ENCODE measurements around the gene UBL3.

UBL3 gene

GRCh38 chr13:29850213-29850898, at the start of gene UBL3:
Gene UBL3 (minus strand): TSS chr13:29850617. CDS start chr13:29849538, 1,079 bp downstream.
- peak; percentile 77 to 85 (median 83) for DNase-seq (ENCODE audit: low read depth in 2 of 3, low spot score in 2 of 3)

- no peak for DNase-seq (ENCODE audit: low read depth in 2 of 3, low spot score in 2 of 3)
Measured at GRCh38 chr13:29897102-29897501, 46.7 kb upstream of the UBL3 start.

DNA sequence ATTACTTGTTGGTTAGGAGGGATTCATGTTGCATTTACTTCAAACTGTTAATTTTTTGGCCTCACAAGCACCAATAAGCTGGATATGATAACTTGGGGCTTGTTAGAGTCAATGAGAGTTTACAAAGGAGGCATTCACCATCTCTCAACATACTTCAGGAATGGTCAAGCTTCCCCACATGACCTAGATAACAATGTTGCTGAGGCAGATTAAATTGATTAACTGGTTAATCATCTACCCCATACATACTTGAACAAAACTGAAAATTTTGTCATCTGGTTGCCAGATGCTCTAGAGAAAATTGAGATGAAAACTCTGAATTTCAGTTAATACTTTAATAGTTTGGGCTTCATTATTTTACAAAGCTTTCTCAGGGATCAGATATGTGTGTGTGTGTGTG, 43.0 kb upstream of the UBL3 start:
- DNase-seq (ENCODE audit: low read depth in 2 of 3, low spot score in 2 of 3) = no peak

GRCh38 chr13:29892151-29892550, 41.7 kb upstream of the UBL3 start:
- no peak for DNase-seq (ENCODE audit: low read depth in 2 of 3, low spot score in 2 of 3)

DNA sequence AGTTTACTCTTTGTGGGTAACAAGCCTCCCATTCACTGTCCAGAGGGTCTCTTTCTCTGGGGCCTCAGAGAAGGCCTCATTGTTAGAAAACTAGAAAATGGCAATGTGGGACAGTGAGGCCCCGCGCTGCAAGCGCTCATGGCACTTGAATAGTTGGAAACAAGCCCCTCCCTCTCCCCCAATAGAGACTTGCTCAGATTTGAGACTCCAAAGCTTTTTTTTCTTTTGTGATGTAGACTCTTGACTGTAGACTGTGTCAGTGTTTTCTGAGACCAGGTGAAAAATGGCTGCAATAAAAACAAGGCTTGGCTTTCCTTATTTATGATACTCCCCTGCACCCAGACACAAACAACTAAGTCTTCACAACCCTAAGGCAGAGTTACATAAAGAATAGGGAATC, 38.7 kb upstream of the UBL3 start:
- DNase-seq (ENCODE audit: low read depth in 2 of 3, low spot score in 2 of 3) = no peak

GRCh38 chr13:29888306-29888705, 37.9 kb upstream of the UBL3 start:
- DNase-seq (ENCODE audit: low read depth in 2 of 3, low spot score in 2 of 3) = no peak

GRCh38 chr13:29887686-29888085, 37.3 kb upstream of the UBL3 start:
- DNase-seq (ENCODE audit: low read depth in 2 of 3, low spot score in 2 of 3) = no peak

DNA sequence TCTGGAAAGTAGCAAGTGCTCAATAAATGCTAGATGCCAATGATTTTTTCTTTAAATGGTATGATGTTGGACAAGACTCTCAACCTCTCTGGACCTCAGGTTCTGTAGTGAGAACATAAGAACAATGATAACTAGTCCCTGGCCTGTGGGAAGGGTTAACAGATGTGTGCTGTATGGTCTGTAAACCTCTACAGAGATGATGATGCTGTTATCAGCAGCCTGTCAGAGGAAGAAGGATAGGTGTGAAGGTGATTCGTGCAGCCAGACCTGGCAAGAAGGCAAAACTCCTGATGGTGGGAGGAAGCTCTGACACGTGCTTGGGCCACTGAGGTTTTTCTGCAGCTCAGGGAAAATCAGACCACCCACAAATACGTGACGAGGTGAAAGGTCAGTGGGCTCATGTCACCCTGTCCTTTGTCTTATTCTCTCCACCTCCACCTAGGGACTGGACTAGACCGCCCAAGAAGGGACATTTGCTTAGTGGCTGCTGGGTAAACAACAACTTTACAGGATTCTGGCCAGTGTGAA, 36.7 kb upstream of the UBL3 start:
- no peak for DNase-seq (ENCODE audit: low read depth in 2 of 3, low spot score in 2 of 3)

- peak; percentile 14 to 48 (median 42) for DNase-seq (ENCODE audit: low read depth in 2 of 3, low spot score in 2 of 3)
Measured at GRCh38 chr13:29886446-29886845, 36.0 kb upstream of the UBL3 start.

DNA sequence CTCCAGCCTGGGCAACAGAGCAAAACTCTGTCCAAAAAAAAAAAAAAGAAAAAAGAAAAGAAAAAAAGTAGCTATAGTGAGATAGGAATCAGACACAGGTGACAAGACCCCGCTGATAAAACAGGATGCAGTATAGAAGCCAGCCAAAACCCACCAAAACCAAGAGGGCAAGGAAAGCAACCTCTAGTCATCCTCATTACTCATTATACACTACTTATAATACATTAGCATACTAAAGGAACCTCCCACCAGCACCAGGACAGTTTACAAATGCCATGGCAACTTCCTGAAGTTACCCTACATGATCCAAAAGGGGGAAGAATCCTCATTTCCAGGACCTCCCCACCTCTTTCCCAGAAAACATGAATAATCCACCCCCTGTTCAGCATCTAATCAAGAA, 35.6 kb upstream of the UBL3 start:
- no peak for DNase-seq (ENCODE audit: low read depth in 2 of 3, low spot score in 2 of 3)

- DNase-seq (ENCODE audit: low read depth in 2 of 3, low spot score in 2 of 3) = no peak
Measured at GRCh38 chr13:29884671-29885430, 34.4 kb upstream of the UBL3 start.

- DNase-seq (ENCODE audit: low read depth in 2 of 3, low spot score in 2 of 3) = no peak
Measured at GRCh38 chr13:29883941-29884518, 33.6 kb upstream of the UBL3 start.

GRCh38 chr13:29882076-29882475, 31.7 kb upstream of the UBL3 start:
- no peak for DNase-seq (ENCODE audit: low read depth in 2 of 3, low spot score in 2 of 3)

DNA sequence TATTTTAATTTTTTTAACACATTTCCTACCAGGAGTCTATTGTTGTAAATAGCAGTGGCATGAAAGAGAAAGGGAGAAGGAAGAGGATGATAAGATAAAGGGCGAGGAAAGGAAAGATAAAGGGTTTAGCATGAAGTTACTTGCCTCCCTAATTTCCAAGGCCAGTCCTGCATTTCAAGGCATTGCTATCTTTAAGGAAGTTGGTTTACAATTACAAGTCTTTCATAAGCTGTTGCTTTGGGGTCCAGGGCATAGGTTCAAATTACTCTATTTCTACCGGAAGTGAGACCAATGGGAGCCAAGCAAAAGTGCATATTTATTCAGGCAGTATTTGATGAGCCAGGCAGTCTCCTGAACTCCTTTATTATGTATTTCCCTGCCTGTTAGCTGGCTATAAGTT, 27.7 kb upstream of the UBL3 start:
- DNase-seq (ENCODE audit: low read depth in 2 of 3, low spot score in 2 of 3) = no peak

GRCh38 chr13:29877456-29878078, 27.1 kb upstream of the UBL3 start:
- no peak for DNase-seq (ENCODE audit: low read depth in 2 of 3, low spot score in 2 of 3)

DNA sequence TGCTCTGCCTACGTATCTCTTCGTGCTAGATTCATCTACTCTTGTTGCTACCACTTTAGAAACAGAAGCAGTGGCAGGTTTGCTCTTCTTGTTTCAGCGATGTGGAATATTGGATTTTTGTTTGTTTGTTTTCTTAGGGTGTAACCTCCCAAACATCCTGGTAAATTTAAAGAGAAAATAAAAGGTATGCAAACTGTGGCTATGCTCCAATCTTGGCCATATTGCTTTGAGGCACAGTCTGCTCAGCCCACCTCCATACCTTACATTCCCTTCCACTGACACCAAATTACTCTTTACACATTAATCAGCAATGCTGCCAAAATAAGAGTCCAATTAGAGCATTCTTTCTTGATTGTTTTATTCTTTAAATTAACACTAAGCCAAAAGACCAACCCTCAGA, 25.2 kb upstream of the UBL3 start:
- DNase-seq (ENCODE audit: low read depth in 2 of 3, low spot score in 2 of 3) = no peak

DNA sequence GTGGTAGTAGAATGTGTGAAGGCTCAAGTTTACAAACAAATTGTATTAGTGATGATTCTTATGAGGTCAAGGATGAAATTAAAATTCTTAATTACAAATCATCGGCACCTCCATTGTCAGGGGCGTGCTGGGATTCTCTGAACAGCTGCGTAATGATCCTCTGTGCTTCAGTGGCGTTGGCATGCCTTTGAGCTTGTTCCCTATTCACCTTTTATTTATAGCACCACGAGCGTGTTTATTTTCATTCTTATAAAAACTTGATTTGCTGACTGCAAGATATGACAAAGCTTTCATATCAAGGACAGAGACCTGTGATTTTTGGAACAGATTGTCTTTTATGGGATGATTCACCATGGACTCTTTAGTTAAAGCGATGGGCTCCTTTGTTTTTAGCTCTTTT, 18.2 kb upstream of the UBL3 start:
- no peak for DNase-seq (ENCODE audit: low read depth in 2 of 3, low spot score in 2 of 3)

- no peak for DNase-seq (ENCODE audit: low read depth in 2 of 3, low spot score in 2 of 3)
Measured at GRCh38 chr13:29865934-29866333, 15.5 kb upstream of the UBL3 start.

- no peak for DNase-seq (ENCODE audit: low read depth in 2 of 3, low spot score in 2 of 3)
Measured at GRCh38 chr13:29861694-29862110, 11.3 kb upstream of the UBL3 start.

- DNase-seq (ENCODE audit: low read depth in 2 of 3, low spot score in 2 of 3) = no peak
Measured at GRCh38 chr13:29859971-29860370, 9.6 kb upstream of the UBL3 start.

- no peak for DNase-seq (ENCODE audit: low read depth in 2 of 3, low spot score in 2 of 3)
Measured at GRCh38 chr13:29858667-29859066, 8.2 kb upstream of the UBL3 start.

DNA sequence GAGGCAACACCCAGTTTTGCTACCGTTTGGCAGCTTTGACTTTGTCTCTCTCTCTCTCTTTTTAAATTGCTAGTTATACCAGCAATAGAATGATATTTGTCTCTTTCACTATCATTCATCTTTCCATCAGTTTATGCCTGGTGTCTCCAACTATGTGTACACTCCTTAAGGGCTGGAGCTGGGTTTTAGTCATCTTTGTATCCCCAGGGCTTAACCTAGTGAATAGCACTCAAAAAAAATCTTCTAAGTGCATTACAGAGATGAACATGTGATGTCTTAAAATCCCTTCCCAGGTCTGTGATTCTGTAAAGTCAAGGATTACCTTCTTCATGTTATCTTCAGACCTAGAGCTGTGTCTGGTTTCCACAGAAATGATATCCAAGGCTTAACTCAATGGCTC, 7.8 kb upstream of the UBL3 start:
- no peak for DNase-seq (ENCODE audit: low read depth in 2 of 3, low spot score in 2 of 3)

Data from activated CD8-positive, alpha-beta memory T cell treated with anti-CD3 and anti-CD28 coated beads for 48 hours (primary cell).